GM12878 (cell line): Measurements from ENCODE around the gene AGBL4. TPM values are rescaled to one million over a fixed set of nuclear protein-coding genes. Genes with fewer than 3 reads are reported as not detected.

Source experiments
- ATAC-seq: fragments of 200-7000 bp; cut with Tn5 transposase; 3 replicates; pipeline ENCODE4 v1.9.1; 2020; ENCODE audit warnings: mild to moderate bottlenecking, moderate library complexity
- BruUV-seq: library from RNA; stranded (reverse); fragments of 400-500 nt; replicated peaks from 2 replicates; lab custom pipeline; 2021; lab: Mats Ljungman, UMichigan
- CTCF ChIA-PET: fragments of 300-600 bp; sonication (Branson Sonifier 250); formaldehyde crosslinking; extraction: SDS; loops from one replicate; lab custom pipeline; 2021; ENCODE audit warnings: inconsistent platforms; lab: Yijun Ruan, JAX
- POLR2A ChIA-PET: fragments of 350-600 bp; formaldehyde crosslinking; extraction: SDS; loops from one replicate; lab custom pipeline; 2021; ENCODE audit warnings: inconsistent platforms; lab: Charles Lee
- RAD21 ChIA-PET: fragments of 300-600 bp; sonication (Branson Sonifier 250); formaldehyde crosslinking; loops from one replicate; lab custom pipeline; 2023; ENCODE audit warnings: antibody characterized with exemption; ENCODE audit not compliant: unreplicated experiment; lab: Charles Lee
- SMC1A ChIA-PET: fragments of 300-600 bp; sonication (Branson Sonifier 250); formaldehyde crosslinking; loops from one replicate; lab custom pipeline; 2023; ENCODE audit not compliant: unreplicated experiment, uncharacterized antibody; lab: Charles Lee
- DNase-seq: peaks from one replicate; pipeline ENCODE4 v3.0.0-alpha.2; 2011; ENCODE audit warnings: low read depth, low spot score
- FAIRE-seq: peaks from 3 replicates; lab custom pipeline; 2011; peaks lifted over from hg19 to GRCh38; lab: Jason Lieb, UNC
- H2AFZ ChIP-seq: 2 replicates; pipeline ENCODE4 v1.6.0; 2011; ENCODE audit warnings: low read depth, low read length, control low read depth; ENCODE audit not compliant: control insufficient read depth
- H3K27ac ChIP-seq: 2 replicates; pipeline ENCODE4 v1.5.1; 2011; ENCODE audit warnings: control low read depth; ENCODE audit not compliant: control insufficient read depth, insufficient read depth
- H3K27me3 ChIP-seq, 2 experiments: replicated peaks in 1 of 2; 2 replicates each; pipeline versions ENCODE4 v1.6.0 to v1.6.1; 2011; ENCODE audit warnings: low read length in 1 of 2; ENCODE audit not compliant: control insufficient read depth in 2 of 2, insufficient read depth in 2 of 2
- H3K36me3 ChIP-seq, 2 experiments: 2 replicates each; pipeline ENCODE4 v1.5.1; 2011; ENCODE audit warnings: low read length in 1 of 2; ENCODE audit not compliant: control insufficient read depth in 2 of 2, insufficient read depth in 2 of 2
- H3K4me1 ChIP-seq: 2 replicates; pipeline ENCODE4 v1.6.1; 2011; ENCODE audit warnings: mild to moderate bottlenecking, low read length, moderate library complexity, mixed read lengths; ENCODE audit not compliant: control insufficient read depth, insufficient read depth
- H3K4me2 ChIP-seq: 2 replicates; pipeline ENCODE4 v1.6.0; 2011; ENCODE audit warnings: control low read depth; ENCODE audit not compliant: control insufficient read depth, insufficient read depth
- H3K4me3 ChIP-seq: fragments of 200-600 bp; sonication (generic); 2 replicates; pipeline ENCODE4 v1.5.1; 2016
- H3K79me2 ChIP-seq: 2 replicates; pipeline ENCODE4 v1.6.0; 2011; ENCODE audit warnings: low read length; ENCODE audit not compliant: control insufficient read depth, insufficient read depth
- H3K9ac ChIP-seq: 2 replicates; pipeline ENCODE4 v1.8.0; 2011; ENCODE audit warnings: low read length, control low read depth, mixed read lengths; ENCODE audit not compliant: control insufficient read depth, insufficient read depth
- H3K9me3 ChIP-seq: replicated peaks from 3 replicates; pipeline ENCODE4 v1.5.1; 2011; ENCODE audit warnings: mild to moderate bottlenecking, low read length; ENCODE audit not compliant: control insufficient read depth, insufficient read depth
- H4K20me1 ChIP-seq: 2 replicates; pipeline ENCODE4 v1.6.0; 2011; ENCODE audit not compliant: control insufficient read depth, insufficient read depth
- CEBPB ChIP-seq, 2 experiments: fragments of 150-350 bp in 1 of 2; IDR thresholded peaks; 2 replicates each; pipeline ENCODE4 v1.6.1; 2012 to 2014; ENCODE audit warnings: low read depth in 2 of 2, low read length in 2 of 2, borderline replicate concordance in 1 of 2, inconsistent platforms in 1 of 2
- EGR1 ChIP-seq, 2 experiments: IDR thresholded peaks; 1 replicate in 1 of 2; 2 replicates in 1 of 2; pipeline ENCODE4 v1.6.1; 2011 to 2012; ENCODE audit warnings: low read depth in 2 of 2, low read length in 2 of 2, borderline replicate concordance in 1 of 2, mild to moderate bottlenecking in 1 of 2, moderate library complexity in 1 of 2
- EZH2 ChIP-seq: IDR thresholded peaks from 2 replicates; pipeline ENCODE4 v1.6.1; 2012; ENCODE audit warnings: low read depth, mild to moderate bottlenecking, control low read depth, inconsistent platforms, low read length, borderline replicate concordance; ENCODE audit not compliant: control insufficient read depth
- IKZF2 ChIP-seq, 2 experiments: fragments of 450-650 bp; IDR thresholded peaks; 2 replicates each; pipeline ENCODE4 v1.6.1; 2017; ENCODE audit warnings: mild to moderate bottlenecking in 2 of 2, moderate library complexity in 2 of 2
- MXI1 ChIP-seq: fragments of 150-350 bp; IDR thresholded peaks from 2 replicates; pipeline ENCODE4 v1.6.1; 2011; ENCODE audit warnings: low read depth, mild to moderate bottlenecking, inconsistent platforms, low read length, improper control_type of control experiment
- SMAD5 ChIP-seq: IDR thresholded peaks from 2 replicates; pipeline ENCODE4 v1.6.1; 2016; ENCODE audit warnings: antibody characterized with exemption, low read depth
- TCF12 ChIP-seq: IDR thresholded peaks from 2 replicates; pipeline ENCODE4 v1.6.1; 2011; ENCODE audit warnings: low read depth, mild to moderate bottlenecking, low read length
- WRNIP1 ChIP-seq: IDR thresholded peaks from 2 replicates; pipeline ENCODE4 v1.6.1; 2011; ENCODE audit warnings: low read depth, low read length, improper control_type of control experiment, borderline replicate concordance
- ZNF384 ChIP-seq: IDR thresholded peaks from 2 replicates; pipeline ENCODE4 v1.6.1; 2012; ENCODE audit warnings: low read depth, mild to moderate bottlenecking, low read length, improper control_type of control experiment, borderline replicate concordance
- WGBS: methylation state at CpG from one replicate; pipeline ENCODE4 v1.1.6; 2016; ENCODE audit warnings: low lambda C conversion rate; ENCODE audit not compliant: insufficient replicate concordance, insufficient coverage; ENCODE audit errors: missing lambda C conversion rate; 5-methylcytosine and 5-hydroxymethylcytosine counted together
- in situ Hi-C: fragments of 300-500 bp; cut with MboI; formaldehyde crosslinking; loops from 9 replicates; pipeline ENCODE4 v1.14.3; 2018; ENCODE audit warnings: mixed read lengths
- intact Hi-C: fragments of 100-400 bp; cut with micrococcal nuclease; formaldehyde crosslinking; loops from one replicate; pipeline ENCODE4 v1.14.2; 2022; ENCODE audit not compliant: unreplicated experiment
- polyA plus RNA-seq, 11 experiments: library from polyadenylated mRNA; depleted of rRNA in 4 of 11; unstranded in 6 of 11; stranded (reverse) in 5 of 11; fragments of >200 nt; fragmentation: Nextera tagmentation in 4 of 11; fragmentation: Illumina TruSeq in 1 of 11; extraction: Ambion mirVana in 4 of 11; extraction: Trizol in 1 of 11; gene quantifications; 1 replicate in 1 of 11; 2 replicates in 10 of 11; pipeline versions ENCODE4 v1.2.1 to v1.2.3, GENCODE V29; 2011 to 2016; ENCODE audit warnings: inconsistent platforms in 2 of 11, missing spikeins in 2 of 11, low read depth in 1 of 11
- total RNA-seq, 4 experiments: library from RNA; depleted of rRNA in 3 of 4; stranded (reverse); fragments of >200 nt in 3 of 4; fragmentation: Illumina TruSeq in 1 of 4; extraction: Trizol in 1 of 4; gene quantifications; 2 replicates each; pipeline versions ENCODE4 v1.2.1 to v1.2.3, GENCODE V29; 2013 to 2021
- TF ChIP-seq, protein P1 (sequence below): fragments of 450-650 bp; formaldehyde crosslinking; IDR thresholded peaks from 2 replicates; pipeline ENCODE4 v1.4.0; 2022; ENCODE audit warnings: mild to moderate bottlenecking, moderate library complexity
- TF ChIP-seq, protein P2 (sequence below): IDR thresholded peaks from 2 replicates; pipeline ENCODE4 v1.6.1; 2011; ENCODE audit warnings: borderline replicate concordance, low read depth, mild to moderate bottlenecking, moderate library complexity, mixed read lengths, low read length; ENCODE audit not compliant: insufficient read depth; ENCODE audit errors: extremely low read length
- TF ChIP-seq, protein P3 (sequence below): IDR thresholded peaks from 2 replicates; pipeline ENCODE4 v1.6.1; 2011; ENCODE audit warnings: low read depth, low read length, improper control_type of control experiment, borderline replicate concordance
- TF ChIP-seq, protein P4 (sequence below): IDR thresholded peaks from 2 replicates; pipeline ENCODE4 v1.6.1; 2012; ENCODE audit warnings: low read depth, low read length, improper control_type of control experiment

Gene AGBL4
- total and polyA plus RNA-seq, 10 of the 15 experiments (the other 5 are each of a cell fraction or from before 2014, with no cell fraction given): 0.31 TPM; not detected in 9

DNA sequence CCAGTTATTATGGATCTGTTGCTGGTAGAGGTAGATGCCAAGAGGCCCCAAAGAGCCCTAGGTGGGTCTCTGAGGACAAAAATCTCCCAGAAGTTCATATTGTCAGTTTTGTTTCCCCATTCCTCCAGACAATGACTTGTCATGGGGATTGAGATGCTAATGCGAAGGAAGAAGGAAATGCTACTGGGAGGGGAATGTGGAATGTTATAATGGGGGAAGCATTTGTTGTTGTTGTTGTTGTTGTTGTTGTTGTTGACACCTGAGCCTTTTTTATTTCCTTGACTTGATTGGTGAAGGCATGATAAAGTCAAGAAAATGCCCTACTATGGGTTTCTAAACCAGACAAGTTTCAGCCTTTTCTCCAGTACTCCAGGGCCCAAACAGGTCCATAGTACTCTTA lies 1356.0 kb downstream of the AGBL4 start:
- H3K27me3 ChIP-seq: peaks cover 0 to 2% of the 10 kb centered on the region in 2 experiments; a peak in 1 of 4 replicates
- H3K4me1 ChIP-seq: no peaks in the 10 kb centered on the region
- TF ChIP-seq, protein P1, sequence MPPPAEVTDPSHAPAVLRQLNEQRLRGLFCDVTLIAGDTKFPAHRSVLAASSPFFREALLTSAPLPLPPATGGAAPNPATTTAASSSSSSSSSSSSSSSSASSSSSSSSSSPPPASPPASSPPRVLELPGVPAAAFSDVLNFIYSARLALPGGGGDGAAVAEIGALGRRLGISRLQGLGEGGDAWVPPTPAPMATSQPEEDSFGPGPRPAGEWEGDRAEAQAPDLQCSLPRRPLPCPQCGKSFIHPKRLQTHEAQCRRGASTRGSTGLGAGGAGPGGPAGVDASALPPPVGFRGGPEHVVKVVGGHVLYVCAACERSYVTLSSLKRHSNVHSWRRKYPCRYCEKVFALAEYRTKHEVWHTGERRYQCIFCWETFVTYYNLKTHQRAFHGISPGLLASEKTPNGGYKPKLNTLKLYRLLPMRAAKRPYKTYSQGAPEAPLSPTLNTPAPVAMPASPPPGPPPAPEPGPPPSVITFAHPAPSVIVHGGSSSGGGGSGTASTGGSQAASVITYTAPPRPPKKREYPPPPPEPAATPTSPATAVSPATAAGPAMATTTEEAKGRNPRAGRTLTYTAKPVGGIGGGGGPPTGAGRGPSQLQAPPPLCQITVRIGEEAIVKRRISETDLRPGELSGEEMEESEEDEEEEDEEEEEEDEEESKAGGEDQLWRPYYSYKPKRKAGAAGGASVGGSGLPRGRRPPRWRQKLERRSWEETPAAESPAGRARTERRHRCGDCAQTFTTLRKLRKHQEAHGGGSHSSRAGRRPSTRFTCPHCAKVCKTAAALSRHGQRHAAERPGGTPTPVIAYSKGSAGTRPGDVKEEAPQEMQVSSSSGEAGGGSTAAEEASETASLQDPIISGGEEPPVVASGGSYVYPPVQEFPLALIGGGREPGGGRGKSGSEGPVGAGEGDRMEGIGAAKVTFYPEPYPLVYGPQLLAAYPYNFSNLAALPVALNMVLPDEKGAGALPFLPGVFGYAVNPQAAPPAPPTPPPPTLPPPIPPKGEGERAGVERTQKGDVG (CRISPR knock-in tag): no peak
- TF ChIP-seq TCF12 (no peak), WRNIP1 (no peak), EZH2 (no peak), IKZF2 (IDR thresholded peaks at IDR 0.05) (no peak), CEBPB (IDR thresholded peaks at IDR 0.05; ENCODE audit: borderline replicate concordance in 1 of 2, low read depth in 2 of 2, low read length in 2 of 2) (no peak), ZNF384 (no peak), EGR1 (IDR thresholded peaks at IDR 0.05; ENCODE audit: borderline replicate concordance in 1 of 2, low read depth in 2 of 2, low read length in 2 of 2) (no peak), MXI1 (no peak), SMAD5 (no peak)
- TF ChIP-seq, protein P2, sequence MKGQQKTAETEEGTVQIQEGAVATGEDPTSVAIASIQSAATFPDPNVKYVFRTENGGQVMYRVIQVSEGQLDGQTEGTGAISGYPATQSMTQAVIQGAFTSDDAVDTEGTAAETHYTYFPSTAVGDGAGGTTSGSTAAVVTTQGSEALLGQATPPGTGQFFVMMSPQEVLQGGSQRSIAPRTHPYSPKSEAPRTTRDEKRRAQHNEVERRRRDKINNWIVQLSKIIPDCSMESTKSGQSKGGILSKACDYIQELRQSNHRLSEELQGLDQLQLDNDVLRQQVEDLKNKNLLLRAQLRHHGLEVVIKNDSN: no peak
- TF ChIP-seq, protein P3, sequence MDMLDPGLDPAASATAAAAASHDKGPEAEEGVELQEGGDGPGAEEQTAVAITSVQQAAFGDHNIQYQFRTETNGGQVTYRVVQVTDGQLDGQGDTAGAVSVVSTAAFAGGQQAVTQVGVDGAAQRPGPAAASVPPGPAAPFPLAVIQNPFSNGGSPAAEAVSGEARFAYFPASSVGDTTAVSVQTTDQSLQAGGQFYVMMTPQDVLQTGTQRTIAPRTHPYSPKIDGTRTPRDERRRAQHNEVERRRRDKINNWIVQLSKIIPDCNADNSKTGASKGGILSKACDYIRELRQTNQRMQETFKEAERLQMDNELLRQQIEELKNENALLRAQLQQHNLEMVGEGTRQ: no peak
- TF ChIP-seq, protein P4, sequence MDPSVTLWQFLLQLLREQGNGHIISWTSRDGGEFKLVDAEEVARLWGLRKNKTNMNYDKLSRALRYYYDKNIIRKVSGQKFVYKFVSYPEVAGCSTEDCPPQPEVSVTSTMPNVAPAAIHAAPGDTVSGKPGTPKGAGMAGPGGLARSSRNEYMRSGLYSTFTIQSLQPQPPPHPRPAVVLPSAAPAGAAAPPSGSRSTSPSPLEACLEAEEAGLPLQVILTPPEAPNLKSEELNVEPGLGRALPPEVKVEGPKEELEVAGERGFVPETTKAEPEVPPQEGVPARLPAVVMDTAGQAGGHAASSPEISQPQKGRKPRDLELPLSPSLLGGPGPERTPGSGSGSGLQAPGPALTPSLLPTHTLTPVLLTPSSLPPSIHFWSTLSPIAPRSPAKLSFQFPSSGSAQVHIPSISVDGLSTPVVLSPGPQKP: no peak
- TF ChIP-seq, all 136 proteins: peak for 0
- Histone ChIP-seq H4K20me1 (no peaks in the 10 kb centered on the region), H3K36me3 (no peaks in the 10 kb centered on the region), H3K9me3 (no peaks in the 10 kb centered on the region), H3K4me3 (no peak overlapping the region), H3K27ac (no peak overlapping the region), H2AFZ (no peak overlapping the region), H3K9ac (no peak overlapping the region), H3K4me2 (no peak overlapping the region), H3K79me2 (no peaks in the 10 kb centered on the region)
- intact Hi-C loops: no loop called here
- in situ Hi-C loops: no loop called here
- RAD21 ChIA-PET: no interaction called here
- no TSS peak for BruUV-seq
- DNase-seq (no peak), FAIRE-seq (no peak), ATAC-seq (no peak)
- POLR2A ChIA-PET: no interaction called here
- CTCF ChIA-PET: no interaction called here
- 57% methylated on average over 1 of the region's 1 CpG for WGBS
- SMC1A ChIA-PET: no interaction called here
